OCI-LY7 (cell line): ENCODE data around the gene ZKSCAN4. TPM values are rescaled to one million over a fixed set of nuclear protein-coding genes. Genes with fewer than 3 reads are reported as not detected.

Experiments used
- BruUV-seq: library from RNA; stranded (reverse); fragments of 400-500 nt; replicated peaks from 2 replicates; lab custom pipeline; 2021; lab: Mats Ljungman, UMichigan
- CTCF ChIA-PET: fragments of 300-600 bp; sonication (Branson Sonifier 250); formaldehyde crosslinking; loops from one replicate; lab custom pipeline; 2022; ENCODE audit warnings: antibody characterized with exemption; ENCODE audit not compliant: unreplicated experiment; lab: Charles Lee
- POLR2A ChIA-PET: fragments of 300-600 bp; sonication (Branson Sonifier 250); formaldehyde crosslinking; loops from one replicate; lab custom pipeline; 2022; ENCODE audit warnings: antibody characterized with exemption; lab: Charles Lee
- DNase-seq: peaks from one replicate; pipeline ENCODE4 v3.0.0-alpha.2; 2015; ENCODE audit warnings: low spot score
- H2AFZ ChIP-seq: fragments of 200-600 bp; sonication (generic), shearing (Covaris generic); 2 replicates; pipeline ENCODE4 v1.6.1; 2014; ENCODE audit warnings: mild to moderate bottlenecking, antibody characterized with exemption, low read length, moderate library complexity
- H3K27ac ChIP-seq: fragments of 200-600 bp; sonication (generic); 2 replicates; pipeline ENCODE4 v1.5.1; 2014; ENCODE audit warnings: mixed run types, low read depth, mild to moderate bottlenecking, moderate library complexity, low read length, inconsistent platforms; ENCODE audit not compliant: poor library complexity, severe bottlenecking
- H3K36me3 ChIP-seq: fragments of 200-600 bp; sonication (generic); 2 replicates; pipeline ENCODE4 v1.6.1; 2014; ENCODE audit warnings: mild to moderate bottlenecking, antibody characterized with exemption, low read length, moderate library complexity, mixed read lengths; ENCODE audit not compliant: insufficient read depth
- H3K4me1 ChIP-seq: fragments of 200-600 bp; sonication (generic); 2 replicates; pipeline ENCODE4 v1.5.1; 2014; ENCODE audit warnings: mild to moderate bottlenecking, low read length; ENCODE audit not compliant: insufficient read depth, poor library complexity, severe bottlenecking
- H3K4me2 ChIP-seq: fragments of 200-600 bp; sonication (generic); 2 replicates; pipeline ENCODE4 v1.6.1; 2014; ENCODE audit warnings: mild to moderate bottlenecking, low read length
- H3K4me3 ChIP-seq: fragments of 200-600 bp; sonication (generic); 2 replicates; pipeline ENCODE4 v1.5.1; 2014; ENCODE audit warnings: mild to moderate bottlenecking, low read depth, low read length; ENCODE audit not compliant: poor library complexity, severe bottlenecking
- H3K79me2 ChIP-seq: fragments of 200-600 bp; sonication (generic); 2 replicates; pipeline ENCODE4 v1.6.1; 2016; ENCODE audit warnings: low read depth, mild to moderate bottlenecking, low read length, moderate library complexity, mixed read lengths; ENCODE audit not compliant: insufficient read depth
- H3K9me2 ChIP-seq: fragments of 200-600 bp; sonication (generic); 2 replicates; pipeline ENCODE4 v1.6.1; 2016; ENCODE audit warnings: mild to moderate bottlenecking, low read length, mixed read lengths; ENCODE audit not compliant: insufficient read depth
- H3K9me3 ChIP-seq: fragments of 200-600 bp; sonication (generic); 2 replicates; pipeline ENCODE4 v1.6.1; 2014; ENCODE audit warnings: mild to moderate bottlenecking, mixed run types, low read length, mixed read lengths
- H4K20me1 ChIP-seq: fragments of 200-600 bp; sonication (generic); 2 replicates; pipeline ENCODE4 v1.6.1; 2014; ENCODE audit warnings: mild to moderate bottlenecking, antibody characterized with exemption, low read length, moderate library complexity, mixed read lengths; ENCODE audit not compliant: insufficient read depth
- CTCF ChIP-seq: fragments of 200-600 bp; sonication (generic); conservative IDR thresholded peaks from 2 replicates; pipeline ENCODE4 v1.5.1; 2014; ENCODE audit warnings: mild to moderate bottlenecking, antibody characterized with exemption, low read length, moderate library complexity, mixed read lengths
- EZH2phosphoT487 ChIP-seq: fragments of 200-600 bp; sonication (generic); IDR thresholded peaks from 2 replicates; pipeline ENCODE4 v1.6.1; 2018; ENCODE audit warnings: low read depth, borderline replicate concordance, mild to moderate bottlenecking, mixed run types, antibody characterized with exemption, low read length, moderate library complexity, mixed read lengths
- intact Hi-C: fragments of 100-400 bp; cut with micrococcal nuclease; formaldehyde crosslinking; loops from one replicate; pipeline ENCODE4 v1.10.0; 2022; ENCODE audit not compliant: unreplicated experiment
- total RNA-seq, 2 experiments: library from RNA; depleted of rRNA in 1 of 2; stranded (reverse); fragments of >200 nt in 1 of 2; shearing (Covaris generic) in 1 of 2; gene quantifications; 2 replicates each; pipeline ENCODE4 v1.2.3, GENCODE V29; 2014 to 2022

ZKSCAN4 gene
- total RNA-seq, 2 experiments from 2014 or later = 6.9 to 7.9 TPM

- Histone ChIP-seq H3K27ac (no peak within 1 kb of the TSS), H3K9me2 (no peaks in the 10 kb centered on the region), H3K4me1 (no peaks in the 10 kb centered on the region), H2AFZ (no peak within 1 kb of the TSS), H3K4me3 (no peak within 1 kb of the TSS), H3K79me2 (no peaks in the 10 kb centered on the region), H3K36me3 (no peaks in the 10 kb centered on the region), H3K4me2 (no peak within 1 kb of the TSS), H4K20me1 (no peaks in the 10 kb centered on the region), H3K9me3 (no peaks in the 10 kb centered on the region)
- no peak for DNase-seq
- no peak for TF ChIP-seq CTCF
- no peak for TF ChIP-seq EZH2phosphoT487
- intact Hi-C loops = no loop called here
- ChIA-PET POLR2A (no interaction called here), CTCF (no interaction called here)
- BruUV-seq = no TSS peak
Observed at GRCh38 chr6:28258877-28259777, 7.1 kb upstream of the ZKSCAN4 start, which contains the start of gene NKAPL. NKAPL (plus strand) TSS chr6:28259297; CDS start chr6:28259372, 75 bp downstream.

GRCh38 chr6:28257042-28257441 lies 5.0 kb upstream of the ZKSCAN4 start:
- TF ChIP-seq CTCF (no peak), EZH2phosphoT487 (no peak)

GRCh38 chr6:28254121-28254519 lies 2.1 kb upstream of the ZKSCAN4 start:
- peaks cover 6% of the 10 kb centered on the region; the same call in 1 of the 2 replicates for H3K36me3 ChIP-seq
- H4K20me1 ChIP-seq = 0 out of 2 replicates have a peak, but pooled peaks cover 4% of the 10 kb centered on the region
- peaks cover 16% of the 10 kb centered on the region for H3K79me2 ChIP-seq
- no peak for DNase-seq
- BruUV-seq = no TSS peak
- H3K9me2 ChIP-seq = no peaks in the 10 kb centered on the region
- no peak overlapping the region for H3K4me2 ChIP-seq
- ChIA-PET POLR2A (interaction anchor here (0.5 to 3.0 kb wide), 4 partner anchors 13 to 116 kb away, joined by 3 to 24 read pairs (median 9); partner anchors contain the start of gene ZSCAN26), CTCF (no interaction called here)
- intact Hi-C loops = loop anchor here (5.0 kb wide), 1 partner anchor 98 kb away; no protein-coding TSS in a partner anchor
- TF ChIP-seq CTCF (no peak), EZH2phosphoT487 (no peak)
- H3K4me1 ChIP-seq = peaks cover 21% of the 10 kb centered on the region
- peaks cover 4% of the 10 kb centered on the region; the same call in 1 of the 2 replicates for H3K9me3 ChIP-seq
- H3K4me3 ChIP-seq = no peak overlapping the region
- H2AFZ ChIP-seq = no peak overlapping the region
- H3K27ac ChIP-seq = no peak overlapping the region

More at GRCh38 chr6:28257042-28257441, 5.0 kb upstream of the ZKSCAN4 start:
- ChIA-PET CTCF (no interaction called here), POLR2A (no interaction called here)
- no peak for DNase-seq
- Histone ChIP-seq H2AFZ (no peak overlapping the region), H3K4me3 (no peak overlapping the region), H3K9me2 (no peaks in the 10 kb centered on the region), H3K27ac (no peak overlapping the region), H3K79me2 (no peaks in the 10 kb centered on the region), H3K4me2 (no peak overlapping the region), H3K4me1 (peaks cover 10% of the 10 kb centered on the region), H3K9me3 (peaks cover 4% of the 10 kb centered on the region; the same call in 1 of the 2 replicates), H3K36me3 (no peaks in the 10 kb centered on the region), H4K20me1 (no peaks in the 10 kb centered on the region)
- intact Hi-C loops = no loop called here
- BruUV-seq = no TSS peak
